DND-41 (cell line): ENCODE measurements around the gene RPL3.
A peak's percentile ranks its signal among the peaks of the same experiment; 100 is the strongest.

ENCODE experiments used
- ATAC-seq: fragments of 200-7000 bp; cut with Tn5 transposase; 3 replicates; pipeline ENCODE4 v1.9.1; 2021; ENCODE audit warnings: low read depth; ENCODE audit not compliant: insufficient read depth
- DNase-seq: peaks from one replicate; pipeline ENCODE4 v3.0.0-alpha.2; 2020
- H2AFZ ChIP-seq: 2 replicates; pipeline ENCODE4 v1.6.0; 2012; ENCODE audit warnings: low read depth, low read length
- H3K27ac ChIP-seq: 2 replicates; pipeline ENCODE4 v1.5.1; 2012; ENCODE audit warnings: low read length, inconsistent platforms
- H3K27me3 ChIP-seq: fragments of 200-600 bp; sonication (generic); 2 replicates; pipeline ENCODE4 v1.6.0; 2012; ENCODE audit warnings: low read length, mild to moderate bottlenecking, inconsistent platforms; ENCODE audit not compliant: insufficient read depth, poor library complexity
- H3K36me3 ChIP-seq: 2 replicates; pipeline ENCODE4 v1.5.1; 2012; ENCODE audit warnings: low read length, inconsistent platforms; ENCODE audit not compliant: insufficient read depth
- H3K4me1 ChIP-seq: 2 replicates; pipeline ENCODE4 v1.5.1; 2012; ENCODE audit warnings: mild to moderate bottlenecking, low read length; ENCODE audit not compliant: insufficient read depth
- H3K4me2 ChIP-seq: 2 replicates; pipeline ENCODE4 v1.6.0; 2012; ENCODE audit warnings: mild to moderate bottlenecking, moderate library complexity, low read length, inconsistent platforms; ENCODE audit not compliant: insufficient read depth
- H3K4me3 ChIP-seq, 2 experiments: fragments of 200-600 bp in 1 of 2; shearing (Covaris generic) in 1 of 2; 2 replicates each; pipeline ENCODE4 v1.5.1; 2012 to 2016; ENCODE audit warnings: inconsistent platforms in 2 of 2, low read length in 2 of 2, mild to moderate bottlenecking in 2 of 2, low read depth in 1 of 2, moderate library complexity in 1 of 2
- H3K79me2 ChIP-seq: 2 replicates; pipeline ENCODE4 v1.6.0; 2012; ENCODE audit warnings: low read length, inconsistent platforms; ENCODE audit not compliant: insufficient read depth
- H3K9ac ChIP-seq: 2 replicates; pipeline ENCODE4 v1.6.0; 2012; ENCODE audit warnings: low read depth, mild to moderate bottlenecking, inconsistent platforms, low read length, moderate library complexity
- H3K9me3 ChIP-seq: 2 replicates; pipeline ENCODE4 v1.5.1; 2012; ENCODE audit warnings: low read length, moderate library complexity, mild to moderate bottlenecking, inconsistent platforms; ENCODE audit not compliant: insufficient read depth, severe bottlenecking
- H4K20me1 ChIP-seq: 2 replicates; pipeline ENCODE4 v1.6.0; 2012; ENCODE audit warnings: low read length; ENCODE audit not compliant: insufficient read depth
- EZH2 ChIP-seq: IDR thresholded peaks from 3 replicates; pipeline ENCODE4 v1.6.1; 2012; ENCODE audit warnings: borderline replicate concordance, low read depth, mild to moderate bottlenecking, moderate library complexity, low read length, inconsistent platforms; ENCODE audit not compliant: severe bottlenecking
- TF ChIP-seq, protein P1 (sequence below): IDR thresholded peaks from 2 replicates; pipeline ENCODE4 v1.5.1; 2012; ENCODE audit warnings: borderline replicate concordance, low read length, moderate library complexity, mild to moderate bottlenecking; ENCODE audit not compliant: poor library complexity, severe bottlenecking; ENCODE audit errors: extremely low read depth

Gene RPL3

DNA sequence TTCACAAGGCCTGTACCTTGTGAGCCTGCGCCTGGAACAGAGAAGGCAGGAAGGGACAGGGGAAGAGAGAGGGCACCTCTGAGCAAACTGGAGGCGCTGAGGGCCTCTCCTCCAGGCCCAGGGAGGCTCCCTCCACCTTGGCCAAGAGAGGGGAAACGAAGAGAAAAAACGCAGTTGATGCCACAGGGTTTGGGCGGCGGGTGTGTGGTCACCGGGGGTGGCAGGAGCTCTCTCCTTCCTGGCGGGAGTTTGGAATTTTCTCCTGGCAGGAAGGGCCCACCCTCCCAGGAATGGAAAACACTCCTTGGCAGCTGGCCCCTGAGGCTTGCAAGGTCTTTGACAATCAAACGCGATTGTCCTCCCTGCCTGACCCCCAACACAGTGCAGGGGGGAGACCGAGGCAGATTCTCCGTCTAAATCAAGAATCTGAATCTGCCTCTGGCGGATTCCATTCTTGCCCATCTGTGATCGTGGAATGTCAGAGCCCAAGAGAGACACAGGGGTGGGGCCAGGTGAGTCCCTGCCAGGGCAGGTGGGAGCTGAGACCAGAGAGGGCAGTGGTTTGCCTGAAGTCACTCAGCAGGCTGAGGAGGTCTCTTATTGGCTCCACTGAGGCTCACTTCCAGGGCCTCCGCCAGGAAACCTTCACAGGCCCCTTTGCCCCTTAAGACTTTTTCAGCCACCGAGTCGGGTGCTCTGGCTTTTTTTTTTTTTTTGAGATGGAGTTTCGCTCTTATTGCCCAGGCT is 21.0 kb downstream of the RPL3 start:
- no peak for DNase-seq
- H3K4me2 ChIP-seq = no peak overlapping the region
- no peak for ATAC-seq
- H3K79me2 ChIP-seq = no peaks in the 10 kb centered on the region
- H3K9me3 ChIP-seq = no peaks in the 10 kb centered on the region
- TF ChIP-seq EZH2 = no peak
- TF ChIP-seq, protein P1, sequence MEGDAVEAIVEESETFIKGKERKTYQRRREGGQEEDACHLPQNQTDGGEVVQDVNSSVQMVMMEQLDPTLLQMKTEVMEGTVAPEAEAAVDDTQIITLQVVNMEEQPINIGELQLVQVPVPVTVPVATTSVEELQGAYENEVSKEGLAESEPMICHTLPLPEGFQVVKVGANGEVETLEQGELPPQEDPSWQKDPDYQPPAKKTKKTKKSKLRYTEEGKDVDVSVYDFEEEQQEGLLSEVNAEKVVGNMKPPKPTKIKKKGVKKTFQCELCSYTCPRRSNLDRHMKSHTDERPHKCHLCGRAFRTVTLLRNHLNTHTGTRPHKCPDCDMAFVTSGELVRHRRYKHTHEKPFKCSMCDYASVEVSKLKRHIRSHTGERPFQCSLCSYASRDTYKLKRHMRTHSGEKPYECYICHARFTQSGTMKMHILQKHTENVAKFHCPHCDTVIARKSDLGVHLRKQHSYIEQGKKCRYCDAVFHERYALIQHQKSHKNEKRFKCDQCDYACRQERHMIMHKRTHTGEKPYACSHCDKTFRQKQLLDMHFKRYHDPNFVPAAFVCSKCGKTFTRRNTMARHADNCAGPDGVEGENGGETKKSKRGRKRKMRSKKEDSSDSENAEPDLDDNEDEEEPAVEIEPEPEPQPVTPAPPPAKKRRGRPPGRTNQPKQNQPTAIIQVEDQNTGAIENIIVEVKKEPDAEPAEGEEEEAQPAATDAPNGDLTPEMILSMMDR = no peak
- no peak overlapping the region for H3K4me3 ChIP-seq
- H3K27ac ChIP-seq = no peak overlapping the region
- no peaks in the 10 kb centered on the region for H3K36me3 ChIP-seq
- 0 out of 2 replicates have a peak, but pooled peaks cover 2% of the 10 kb centered on the region for H3K4me1 ChIP-seq
- no peak overlapping the region for H3K9ac ChIP-seq
- H3K27me3 ChIP-seq = no peaks in the 10 kb centered on the region
- no peak overlapping the region for H2AFZ ChIP-seq
- no peaks in the 10 kb centered on the region for H4K20me1 ChIP-seq

DNA sequence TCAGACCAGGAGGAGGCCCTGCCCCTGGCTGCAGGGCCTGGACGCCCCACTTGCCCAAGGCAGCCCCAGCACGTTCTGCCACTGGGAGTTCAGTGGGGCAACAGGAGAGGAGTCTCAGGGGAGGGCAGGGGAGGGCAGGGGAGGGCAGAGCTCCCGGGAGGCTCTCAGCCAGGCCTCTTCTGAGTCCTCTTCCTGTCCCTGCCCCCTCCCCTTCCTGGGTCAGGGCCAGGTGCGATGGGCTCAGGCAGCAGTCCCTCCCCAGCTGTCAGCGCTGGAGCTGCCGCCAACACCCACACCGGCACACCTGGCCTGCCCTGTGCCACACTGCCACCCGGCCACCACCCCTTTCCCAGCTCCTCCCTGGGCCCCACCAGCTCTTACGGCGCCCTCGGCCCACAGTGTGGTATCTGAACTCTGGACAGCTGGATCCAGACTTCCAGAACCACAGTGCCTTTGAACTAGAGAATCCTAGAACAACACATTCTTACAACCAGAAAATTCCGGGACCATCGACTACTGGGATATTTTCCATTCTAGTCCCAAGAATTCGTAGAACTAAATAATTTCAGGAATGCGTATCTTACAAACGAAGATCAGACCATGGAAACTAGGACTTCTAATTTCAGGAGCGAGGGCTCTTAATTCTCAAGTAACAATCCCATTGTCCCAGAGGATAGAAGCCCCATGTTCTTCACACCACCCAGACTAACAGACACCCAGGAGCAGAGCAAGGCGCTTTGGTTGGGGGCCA is 21.8 kb downstream of the RPL3 start:
- Histone ChIP-seq H4K20me1 (no peaks in the 10 kb centered on the region), H3K36me3 (no peaks in the 10 kb centered on the region), H3K27ac (no peak overlapping the region), H3K9me3 (no peaks in the 10 kb centered on the region), H3K79me2 (no peaks in the 10 kb centered on the region), H3K27me3 (no peaks in the 10 kb centered on the region), H2AFZ (no peak overlapping the region), H3K4me2 (no peak overlapping the region), H3K4me3 (no peak overlapping the region), H3K4me1 (0 out of 2 replicates have a peak, but pooled peaks cover 2% of the 10 kb centered on the region), H3K9ac (no peak overlapping the region)
- DNase-seq (peak; percentile 46), ATAC-seq (peak; percentile 67)
- TF ChIP-seq, protein P1 = no peak
- TF ChIP-seq EZH2 = no peak

DNA sequence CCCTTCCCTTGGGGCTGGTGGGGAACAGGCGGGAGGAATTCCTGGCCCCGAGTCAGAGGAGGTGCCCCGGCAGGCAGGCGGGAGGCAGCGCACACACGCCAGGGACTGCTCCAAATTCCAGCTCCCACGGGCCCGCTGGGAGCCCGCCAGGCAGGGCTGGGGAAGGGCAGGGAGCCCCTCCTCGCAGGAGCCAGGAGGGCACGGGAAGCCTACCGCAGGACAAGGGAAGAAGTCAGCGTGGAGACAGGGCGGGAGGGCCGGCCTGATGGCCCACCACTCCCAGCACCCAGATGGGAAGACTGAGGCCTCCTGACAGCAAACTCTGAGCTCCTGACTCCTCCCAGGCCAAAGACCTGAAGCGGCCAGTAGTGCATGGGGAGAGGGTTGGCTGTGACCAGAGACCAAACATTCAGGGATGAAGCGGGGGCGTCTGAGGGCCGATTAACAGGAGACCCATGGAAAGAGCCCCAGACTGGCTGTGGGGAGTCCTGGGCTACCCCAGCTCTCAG is 22.4 kb downstream of the RPL3 start:
- TF ChIP-seq EZH2 = no peak
- TF ChIP-seq, protein P1 = no peak
- Histone ChIP-seq H3K4me1 (0 out of 2 replicates have a peak, but pooled peaks cover 2% of the 10 kb centered on the region), H3K27me3 (no peaks in the 10 kb centered on the region), H3K4me2 (no peak overlapping the region), H3K4me3 (no peak overlapping the region), H3K79me2 (no peaks in the 10 kb centered on the region), H3K36me3 (no peaks in the 10 kb centered on the region), H2AFZ (no peak overlapping the region), H4K20me1 (no peaks in the 10 kb centered on the region), H3K27ac (no peak overlapping the region), H3K9ac (no peak overlapping the region), H3K9me3 (no peaks in the 10 kb centered on the region)
- no peak for DNase-seq
- ATAC-seq = no peak
